CD4-positive, alpha-beta memory T cell (primary cell): ENCODE measurements around the gene GATAD2B. TPM values are rescaled to one million over a fixed set of nuclear protein-coding genes. Genes with fewer than 3 reads are reported as not detected.

Experiments used
- CTCF ChIA-PET: fragments of 350-600 bp; sonication (Branson Sonifier 250); formaldehyde crosslinking; loops from one replicate; lab custom pipeline; 2021; ENCODE audit warnings: inconsistent platforms; ENCODE audit not compliant: partially characterized antibody; lab: Charles Lee
- POLR2A ChIA-PET: fragments of 350-600 bp; sonication (Branson Sonifier 250); formaldehyde crosslinking; loops from one replicate; lab custom pipeline; 2021; ENCODE audit not compliant: partially characterized antibody; lab: Charles Lee
- DNase-seq, 5 donors: peaks; one replicate each; pipeline versions ENCODE4 v3.0.0 to v3.0.0-alpha.2; 2020 to 2022; ENCODE audit warnings: mixed read lengths in 1 of 5
- H3K27ac ChIP-seq: one replicate; pipeline ENCODE4 v1.7.0; 2013; ENCODE audit warnings: low read depth, low read length
- H3K27me3 ChIP-seq: 2 replicates; pipeline ENCODE4 v1.7.0; 2013; ENCODE audit warnings: mild to moderate bottlenecking, low read length, moderate library complexity; ENCODE audit not compliant: insufficient read depth
- H3K36me3 ChIP-seq: 2 replicates; pipeline ENCODE4 v1.7.0; 2013; ENCODE audit warnings: mild to moderate bottlenecking, low read length, moderate library complexity; ENCODE audit not compliant: insufficient read depth
- H3K4me1 ChIP-seq: 2 replicates; pipeline ENCODE4 v1.7.0; 2013; ENCODE audit warnings: mild to moderate bottlenecking, low read length, moderate library complexity; ENCODE audit not compliant: insufficient read depth
- H3K4me3 ChIP-seq, 2 donors: one replicate each; pipeline ENCODE4 v1.7.0; 2013; ENCODE audit warnings: low read length in 2 of 2, mild to moderate bottlenecking in 1 of 2
- H3K9me3 ChIP-seq, 2 donors: one replicate each; pipeline ENCODE4 v1.7.0; 2013; ENCODE audit warnings: low read length in 2 of 2, control low read depth in 1 of 2; ENCODE audit not compliant: control insufficient read depth in 1 of 2
- H3K27ac Mint-ChIP-seq, 7 donors: one replicate each; pipeline ENCODE4 v1.8.0; 2020 to 2021; ENCODE audit warnings: mixed read lengths in 7 of 7, mild to moderate bottlenecking in 6 of 7, inconsistent platforms in 3 of 7, moderate library complexity in 3 of 7
- H3K27me3 Mint-ChIP-seq, 2 donors: one replicate each; pipeline ENCODE4 v1.8.0; 2020 to 2021; ENCODE audit warnings: mixed read lengths in 2 of 2
- H3K36me3 Mint-ChIP-seq, 2 donors: one replicate each; pipeline ENCODE4 v1.8.0; 2020 to 2021; ENCODE audit warnings: mixed read lengths in 2 of 2, inconsistent platforms in 1 of 2, mild to moderate bottlenecking in 1 of 2
- H3K4me1 Mint-ChIP-seq, 4 donors: one replicate each; pipeline ENCODE4 v1.8.0; 2020 to 2021; ENCODE audit warnings: mixed read lengths in 4 of 4, mild to moderate bottlenecking in 1 of 4
- H3K4me3 Mint-ChIP-seq, 8 donors: one replicate each; pipeline ENCODE4 v1.8.0; 2020 to 2021; ENCODE audit warnings: mixed read lengths in 8 of 8, mild to moderate bottlenecking in 7 of 8, moderate library complexity in 6 of 8, inconsistent platforms in 3 of 8
- H3K9me3 Mint-ChIP-seq, 8 donors: one replicate each; pipeline ENCODE4 v1.8.0; 2020 to 2021; ENCODE audit warnings: mixed read lengths in 8 of 8, mild to moderate bottlenecking in 5 of 8, inconsistent platforms in 3 of 8, moderate library complexity in 1 of 8
- intact Hi-C: fragments of 100-400 bp; cut with micrococcal nuclease; formaldehyde crosslinking; loops from one replicate; pipeline ENCODE4 v1.15.1; 2023
- polyA plus RNA-seq, 2 donors: library from polyadenylated mRNA; unstranded; fragments of 300-500 nt; fragmentation: Illumina TruSeq; gene quantifications; one replicate each; pipeline ENCODE4 v1.2.3, GENCODE V29; 2021
- total RNA-seq, 2 experiments: library from RNA; stranded (reverse); gene quantifications; one replicate each; pipeline ENCODE4 v1.2.3, GENCODE V29; 2021

The GATAD2B gene
- total and polyA plus RNA-seq, 4 experiments from 2014 or later, result 1.8 to 104 (median 51.3) TPM

DNA sequence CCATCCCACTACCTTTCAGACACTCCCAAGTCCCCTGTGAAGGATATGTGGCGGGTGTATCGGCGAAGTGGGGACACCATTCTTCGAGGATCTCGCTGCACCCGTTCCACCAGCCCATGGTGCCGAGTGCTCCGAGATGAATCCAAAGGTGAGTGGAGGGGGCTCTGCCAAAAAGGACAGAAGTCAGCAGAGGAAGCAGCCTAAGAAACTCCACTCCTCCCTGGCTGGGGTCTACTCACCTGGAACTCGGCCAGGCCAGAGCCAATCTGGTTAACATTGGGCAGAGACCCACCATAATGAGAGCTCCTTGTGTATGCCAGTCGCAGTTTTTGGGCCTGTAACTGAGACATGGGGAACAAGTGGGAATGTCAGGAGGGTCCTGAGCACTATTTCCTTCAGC is 32.1 kb upstream of the GATAD2B start:
- Histone ChIP-seq H3K4me3 (no peak overlapping the region), H3K36me3 (peaks cover 47% of the 10 kb centered on the region), H3K4me1 (peaks cover 46% of the 10 kb centered on the region), H3K9me3 (no peaks in the 10 kb centered on the region), H3K27ac (peak overlapping the region; percentile 0), H3K27me3 (no peaks in the 10 kb centered on the region)
- Mint-ChIP-seq H3K27me3 (no peaks in the 10 kb centered on the region), H3K9me3 (no peaks in the 10 kb centered on the region), H3K36me3 (peaks cover 32 to 56% of the 10 kb centered on the region in 2 donors), H3K27ac (peak overlapping the region in 3 of 7 donors; percentile 25 to 83 (median 30)), H3K4me3 (peak overlapping the region in 3 of 8 donors; percentile 4 to 50 (median 31)), H3K4me1 (peaks cover 30 to 62% (median 40%) of the 10 kb centered on the region in 4 donors)
- intact Hi-C loops, result loop anchor here (5.0 kb wide), 1 partner anchor 173 kb away; no protein-coding TSS in a partner anchor
- POLR2A ChIA-PET, result interaction anchor here (0.6 to 8.6 kb wide), 5 partner anchors 8 to 319 kb away, joined by 3 to 142 read pairs (median 7); partner anchors contain the start of genes CREB3L4, DENND4B, JTB and SLC39A1
- CTCF ChIA-PET, result no interaction called here
- no peak for DNase-seq

DNA sequence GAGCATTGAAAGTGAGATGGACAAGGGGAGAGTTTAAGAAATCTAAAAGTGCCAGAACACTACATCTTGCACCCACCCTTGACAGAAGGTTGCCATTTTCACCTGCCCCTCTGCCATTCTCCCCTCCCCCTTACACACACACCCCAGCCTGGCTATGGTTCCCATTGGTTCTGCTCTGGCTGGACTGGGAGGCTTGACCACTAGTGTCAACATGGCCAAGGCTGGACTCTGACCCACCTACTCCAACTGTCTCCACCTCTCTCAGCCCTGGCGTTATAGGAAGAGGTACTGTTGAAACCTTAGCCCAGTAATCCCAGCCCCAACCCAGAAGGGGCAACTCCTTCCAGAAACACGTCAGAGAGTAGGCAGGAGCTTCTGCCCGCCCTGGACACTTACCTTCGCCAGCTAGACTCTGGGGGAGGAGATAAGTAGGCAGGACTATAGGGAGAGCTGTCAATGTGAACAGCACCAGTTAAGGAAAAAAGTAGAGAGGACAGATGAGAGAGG is 31.1 kb upstream of the GATAD2B start:
- Mint-ChIP-seq H3K36me3 (peaks cover 32 to 59% of the 10 kb centered on the region in 2 donors), H3K9me3 (no peaks in the 10 kb centered on the region), H3K27me3 (no peaks in the 10 kb centered on the region), H3K27ac (peak overlapping the region in 6 of 7 donors; percentile 30 to 83 (median 68)), H3K4me3 (peak overlapping the region in 5 of 8 donors; percentile 4 to 50 (median 45)), H3K4me1 (peaks cover 28 to 62% (median 40%) of the 10 kb centered on the region in 4 donors)
- no peak for DNase-seq
- ChIA-PET CTCF (interaction anchor here (1.0 to 1.4 kb wide), 3 partner anchors 12 to 157 kb away, joined by 3 to 6 read pairs (median 3); partner anchors contain the start of gene CREB3L4), POLR2A (interaction anchor here (0.7 to 8.6 kb wide), 5 partner anchors 8 to 37 kb away, joined by 3 to 142 read pairs (median 7); partner anchors contain the start of genes CREB3L4, DENND4B, JTB and SLC39A1)
- Histone ChIP-seq H3K36me3 (peaks cover 52% of the 10 kb centered on the region), H3K4me1 (peaks cover 42% of the 10 kb centered on the region), H3K9me3 (no peaks in the 10 kb centered on the region), H3K4me3 (no peak overlapping the region), H3K27me3 (no peaks in the 10 kb centered on the region), H3K27ac (peak overlapping the region; percentile 0)
- intact Hi-C loops, result no loop called here

DNA sequence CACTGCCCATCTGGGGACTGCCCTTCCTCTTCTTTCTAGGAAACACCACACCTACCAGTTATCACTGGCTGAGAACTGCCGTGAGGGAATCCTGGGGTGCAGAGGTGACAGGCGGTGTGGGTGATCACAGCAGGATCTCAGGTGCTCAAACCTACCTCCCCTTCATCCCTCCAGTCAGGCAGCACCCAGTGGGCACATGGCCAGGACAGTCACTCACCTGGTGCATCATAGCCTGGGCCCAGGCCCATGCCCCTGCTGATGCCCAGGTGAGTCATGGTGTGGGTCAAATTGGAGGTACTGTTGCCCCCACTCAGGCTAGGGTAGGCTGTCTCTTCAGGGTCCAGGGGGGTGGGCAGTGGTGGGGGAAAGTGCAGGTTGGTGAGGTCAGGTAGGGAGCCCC is 29.0 kb upstream of the GATAD2B start:
- H3K36me3 Mint-ChIP-seq, result peaks cover 36 to 63% of the 10 kb centered on the region in 2 donors

GRCh38 chr1:153951183-153951582 is 28.4 kb upstream of the GATAD2B start:
- H3K27me3 ChIP-seq, result no peaks in the 10 kb centered on the region
- H3K27ac ChIP-seq, result no peak overlapping the region
- Mint-ChIP-seq H3K4me3 (no peak overlapping the region), H3K27me3 (no peaks in the 10 kb centered on the region), H3K9me3 (no peaks in the 10 kb centered on the region), H3K36me3 (peaks cover 36 to 63% of the 10 kb centered on the region in 2 donors), H3K27ac (peak overlapping the region in 2 of 7 donors; percentile 26 to 42), H3K4me1 (peaks cover 12 to 37% (median 24%) of the 10 kb centered on the region in 4 donors)
- DNase-seq, result no peak
- peaks cover 32% of the 10 kb centered on the region for H3K4me1 ChIP-seq
- ChIA-PET POLR2A (interaction anchor here (0.7 to 1.0 kb wide), 2 partner anchors 11 to 39 kb away, joined by 3 to 4 read pairs; partner anchors contain the start of gene RPS27), CTCF (no interaction called here)
- H3K9me3 ChIP-seq, result no peaks in the 10 kb centered on the region
- H3K4me3 ChIP-seq, result no peak overlapping the region
- intact Hi-C loops, result no loop called here
- H3K36me3 ChIP-seq, result peaks cover 65% of the 10 kb centered on the region

More for the DNA sequence above, 29.0 kb upstream of the GATAD2B start:
- Mint-ChIP-seq H3K4me3 (no peak overlapping the region), H3K4me1 (peaks cover 18 to 43% (median 30%) of the 10 kb centered on the region in 4 donors), H3K27ac (peak overlapping the region in 3 of 7 donors; percentile 42 to 66 (median 46)), H3K9me3 (no peaks in the 10 kb centered on the region), H3K27me3 (no peaks in the 10 kb centered on the region)
- CTCF ChIA-PET, result no interaction called here
- POLR2A ChIA-PET, result interaction anchor here (1.0 to 1.5 kb wide), 3 partner anchors 11 to 39 kb away, joined by 3 read pairs; partner anchors contain the start of gene RPS27
- intact Hi-C loops, result no loop called here
- Histone ChIP-seq H3K36me3 (peaks cover 65% of the 10 kb centered on the region), H3K27me3 (no peaks in the 10 kb centered on the region), H3K4me3 (no peak overlapping the region), H3K27ac (no peak overlapping the region), H3K9me3 (no peaks in the 10 kb centered on the region), H3K4me1 (peaks cover 36% of the 10 kb centered on the region)
- DNase-seq, result no peak

DNA sequence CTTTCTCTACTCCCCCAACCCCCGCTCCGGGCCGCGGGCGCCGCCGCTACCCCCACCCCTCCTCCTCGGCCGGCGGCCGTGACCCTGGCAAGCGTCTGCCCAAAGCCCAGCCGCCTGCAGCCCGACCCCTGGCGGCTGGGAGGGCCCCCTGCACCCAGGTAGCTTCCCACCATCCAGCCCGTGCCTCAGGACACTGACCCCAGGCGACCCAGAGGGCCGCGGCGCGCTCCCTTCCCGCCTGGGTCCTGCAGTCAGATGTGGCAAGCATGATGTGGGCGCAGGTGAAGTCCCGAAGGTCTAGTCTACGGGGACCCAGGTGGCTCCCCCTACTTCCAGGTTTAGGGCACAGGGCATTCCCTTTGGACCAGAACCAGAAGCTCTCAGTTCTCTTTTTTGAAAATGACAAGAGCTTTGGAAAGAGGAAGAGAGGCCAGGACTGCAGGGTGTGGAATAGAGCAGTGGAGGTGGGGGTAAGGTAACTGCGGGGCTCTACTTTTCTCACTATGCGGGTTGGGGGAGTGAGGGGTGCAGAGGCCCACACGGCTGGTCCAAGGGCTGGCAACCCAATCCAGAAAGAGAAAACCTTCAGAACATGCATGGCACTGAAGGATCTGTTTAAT is 24.0 kb upstream of the GATAD2B start, which contains the start of gene DENND4B:
DENND4B (minus strand) TSS at position 97 of the 620 bp plus-strand sequence. CDS start 2,344 bp downstream, outside the sequence.
- intact Hi-C loops, result loop anchor here (1.0 kb wide), 3 partner anchors 21 to 149 kb away; partner anchors contain the start of gene CREB3L4
- Histone ChIP-seq H3K36me3 (peaks cover 52% of the 10 kb centered on the region), H3K4me1 (peaks cover 35% of the 10 kb centered on the region), H3K27me3 (no peaks in the 10 kb centered on the region), H3K9me3 (no peaks in the 10 kb centered on the region), H3K4me3 (peak within 1 kb of the TSS; percentile 47 to 72), H3K27ac (peak within 1 kb of the TSS; percentile 83)
- Mint-ChIP-seq H3K9me3 (peaks cover 0 to 4% (median 0%) of the 10 kb centered on the region in 8 donors), H3K36me3 (peaks cover 28 to 70% of the 10 kb centered on the region in 2 donors), H3K27ac (peak within 1 kb of the TSS; percentile 96 to 98 (median 98)), H3K4me3 (peak within 1 kb of the TSS; percentile 89 to 99 (median 96)), H3K27me3 (peaks cover 0 to 4% of the 10 kb centered on the region in 2 donors), H3K4me1 (peaks cover 18 to 45% (median 30%) of the 10 kb centered on the region in 4 donors)
- ChIA-PET POLR2A (interaction anchor here (1.1 to 13.0 kb wide), 16 partner anchors 10 to 275 kb away, joined by 3 to 298 read pairs (median 15); partner anchors contain the start of genes CREB3L4, CRTC2, GATAD2B and JTB), CTCF (interaction anchor here (0.6 to 4.8 kb wide), 19 partner anchors 9 to 149 kb away, joined by 3 to 69 read pairs (median 11); partner anchors contain the start of genes CREB3L4, CRTC2, GATAD2B and JTB)
- DNase-seq, result peak; percentile 69 to 79 (median 74)

- Histone ChIP-seq H3K9me3 (no peaks in the 10 kb centered on the region), H3K4me1 (peaks cover 35% of the 10 kb centered on the region), H3K4me3 (peak overlapping the region; percentile 47 to 72), H3K36me3 (peaks cover 52% of the 10 kb centered on the region), H3K27me3 (no peaks in the 10 kb centered on the region), H3K27ac (peak overlapping the region; percentile 83)
- Mint-ChIP-seq H3K4me3 (peak overlapping the region; percentile 89 to 99 (median 96)), H3K9me3 (peaks cover 0 to 4% (median 0%) of the 10 kb centered on the region in 8 donors), H3K27ac (peak overlapping the region; percentile 96 to 98 (median 98)), H3K4me1 (peaks cover 20 to 44% (median 32%) of the 10 kb centered on the region in 4 donors), H3K36me3 (peaks cover 30 to 68% of the 10 kb centered on the region in 2 donors), H3K27me3 (peaks cover 0 to 4% of the 10 kb centered on the region in 2 donors)
- ChIA-PET CTCF (interaction anchor here (0.6 to 4.8 kb wide), 20 partner anchors 9 to 148 kb away, joined by 3 to 69 read pairs (median 10); partner anchors contain the start of genes CREB3L4, CRTC2, GATAD2B and JTB), POLR2A (interaction anchor here (0.6 to 13.0 kb wide), 19 partner anchors 11 to 1132 kb away, joined by 3 to 298 read pairs (median 11); partner anchors contain the start of genes CREB3L4, CRTC2, GATAD2B and INTS3)
- DNase-seq, result peak; percentile 73 to 79 (median 77)
- intact Hi-C loops, result loop anchor here (1.0 kb wide), 7 partner anchors 12 to 149 kb away; partner anchors contain the start of genes CREB3L4, CRTC2, JTB and RAB13
Observed at GRCh38 chr1:153945795-153946621, 23.2 kb upstream of the GATAD2B start.
